ENCODE results near the gene CCDC194.
A peak's percentile ranks its signal among the peaks of the same experiment; 100 is the strongest.

Gene CCDC194

GRCh38 chr19:17393914-17394313, at the start of gene CCDC194:
Gene CCDC194 (minus strand): TSS chr19:17394196. CDS start chr19:17394158, 38 bp downstream.
- no peak for TF ChIP-seq ZNF274 (IDR thresholded peaks at IDR 0.05; ENCODE audit: low read depth, low read length)
- H3K4me3 ChIP-seq (ENCODE audit: low read length) = no peak within 1 kb of the TSS

- H3K4me3 ChIP-seq (ENCODE audit: low read length) = no peak overlapping the region
These were observed 47.4 kb upstream of the CCDC194 start for GRCh38 chr19:17441241-17442021.

DNA sequence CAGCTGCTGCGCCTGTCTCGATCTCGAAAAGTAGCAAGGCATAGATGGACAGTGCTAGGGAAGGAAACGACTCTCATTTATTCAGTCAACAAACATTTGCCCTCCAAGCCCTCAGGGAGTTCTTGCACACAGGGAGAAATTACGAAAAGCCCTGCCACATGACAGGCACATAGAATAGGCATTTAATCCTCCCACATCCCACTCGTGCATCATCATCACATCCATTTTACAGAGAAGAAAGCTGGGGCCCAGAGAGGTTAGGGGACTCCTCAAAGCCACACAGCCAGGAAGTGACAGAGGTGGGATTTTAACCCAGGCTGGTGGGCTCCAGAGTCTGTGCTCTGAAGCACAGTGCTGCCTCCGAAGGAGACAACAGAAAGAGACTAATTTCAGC, 42.9 kb upstream of the CCDC194 start:
- H3K4me3 ChIP-seq (ENCODE audit: low read length) = no peak overlapping the region
- no peak for TF ChIP-seq ZNF274 (IDR thresholded peaks at IDR 0.05; ENCODE audit: low read depth, low read length)

More at GRCh38 chr19:17441241-17442021, 47.4 kb upstream of the CCDC194 start:
- no peak for TF ChIP-seq ZNF274 (IDR thresholded peaks at IDR 0.05; ENCODE audit: low read depth, low read length)

DNA sequence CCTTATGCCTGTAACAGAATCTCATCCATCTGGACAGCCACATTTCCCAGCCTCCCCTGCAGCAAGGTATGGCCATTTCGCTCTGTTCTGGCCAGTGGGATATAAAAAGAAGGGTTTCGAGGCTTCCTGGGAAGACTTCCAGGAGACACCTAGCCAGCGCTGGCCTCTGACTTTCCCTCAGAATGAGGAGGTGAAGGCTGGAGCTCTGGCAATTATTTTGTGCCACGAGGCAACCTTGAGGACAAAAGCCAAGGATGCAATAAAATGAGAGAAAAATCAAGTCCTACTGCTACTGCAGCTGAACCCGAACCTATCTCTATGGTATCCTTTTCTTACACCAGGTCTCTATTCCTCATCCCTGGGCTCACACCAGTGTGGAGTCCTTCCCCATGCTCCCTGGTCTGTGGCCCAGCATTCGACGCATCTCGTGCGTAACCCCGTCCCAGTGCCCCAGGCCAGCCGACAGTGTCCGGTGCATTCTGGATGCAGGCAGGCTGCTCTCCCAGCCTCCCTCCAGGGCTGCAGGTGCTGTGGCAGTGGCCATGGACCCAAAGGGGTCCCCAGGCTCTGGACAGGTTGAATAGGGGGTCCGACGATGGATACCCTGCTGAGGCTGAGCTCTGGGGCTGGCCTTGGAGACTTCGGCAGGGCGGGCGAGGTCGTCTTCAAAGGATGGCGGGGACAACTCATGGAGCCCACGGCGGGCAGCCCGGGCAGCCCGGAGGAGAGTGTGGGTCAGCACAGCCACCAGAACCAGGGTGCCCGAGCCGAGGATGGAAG, 42.3 kb upstream of the CCDC194 start:
- TF ChIP-seq ZNF274 (IDR thresholded peaks at IDR 0.05; ENCODE audit: low read depth, low read length) = no peak
- H3K4me3 ChIP-seq (ENCODE audit: low read length) = no peak overlapping the region

DNA sequence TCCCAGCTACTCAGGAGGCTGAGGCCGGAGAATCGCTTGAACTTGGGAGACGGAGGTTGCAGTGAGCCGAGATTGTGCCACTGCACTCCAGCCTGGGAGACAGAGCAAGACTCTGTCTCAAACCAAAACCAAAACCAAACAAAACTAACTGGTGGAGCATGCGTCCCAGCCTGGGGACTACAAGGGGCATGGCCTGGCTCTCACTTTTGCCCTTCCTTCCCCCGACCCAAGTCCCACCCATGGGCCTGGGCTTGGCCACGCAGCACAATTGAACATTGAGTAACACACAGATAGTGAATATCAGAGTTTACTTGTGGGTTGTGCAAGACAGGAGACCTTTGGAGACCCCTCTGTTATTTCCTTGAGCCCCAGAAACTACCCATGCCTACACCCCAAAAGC, 41.2 kb upstream of the CCDC194 start:
- no peak overlapping the region for H3K4me3 ChIP-seq (ENCODE audit: low read length)
- no peak for TF ChIP-seq ZNF274 (IDR thresholded peaks at IDR 0.05; ENCODE audit: low read depth, low read length)

GRCh38 chr19:17431417-17431816, 37.4 kb upstream of the CCDC194 start:
- no peak for TF ChIP-seq ZNF274 (IDR thresholded peaks at IDR 0.05; ENCODE audit: low read depth, low read length)
- no peak overlapping the region for H3K4me3 ChIP-seq (ENCODE audit: low read length)

GRCh38 chr19:17429641-17430113, 35.7 kb upstream of the CCDC194 start:
- no peak for TF ChIP-seq ZNF274 (IDR thresholded peaks at IDR 0.05; ENCODE audit: low read depth, low read length)
- no peak overlapping the region for H3K4me3 ChIP-seq (ENCODE audit: low read length)

DNA sequence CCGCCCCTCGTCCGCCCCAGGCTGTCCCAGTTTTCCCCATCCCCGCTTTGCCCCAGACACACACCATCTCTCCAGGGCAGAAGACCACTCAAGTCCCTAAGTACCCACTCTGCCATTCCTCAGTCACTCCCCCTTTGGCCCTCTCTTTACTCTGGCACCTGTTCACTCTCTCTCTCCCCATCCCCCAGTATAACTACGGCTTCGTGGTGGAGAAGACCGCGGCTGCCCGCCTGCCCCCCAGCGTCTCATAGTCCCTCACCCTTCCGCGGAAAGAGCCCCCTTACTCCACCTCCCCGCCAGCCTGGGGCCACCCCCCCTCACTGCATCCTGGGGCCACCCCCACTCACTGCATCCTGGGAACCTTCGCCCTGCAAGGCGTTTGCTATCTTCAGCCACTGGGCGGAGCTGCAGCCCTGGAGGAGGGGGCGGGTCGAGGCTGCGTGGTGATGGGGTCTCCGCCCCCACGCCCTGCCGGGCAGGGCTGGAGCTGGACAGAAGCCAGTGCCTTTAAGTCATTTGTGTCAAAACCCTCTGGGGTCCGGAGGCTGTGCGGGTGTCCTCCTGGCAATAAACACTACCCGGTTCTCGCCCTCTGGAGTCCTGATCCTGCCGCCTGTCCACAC, 30.9 kb upstream of the CCDC194 start:
- TF ChIP-seq ZNF274 (IDR thresholded peaks at IDR 0.05; ENCODE audit: low read depth, low read length) = no peak
- no peak overlapping the region for H3K4me3 ChIP-seq (ENCODE audit: low read length)

DNA sequence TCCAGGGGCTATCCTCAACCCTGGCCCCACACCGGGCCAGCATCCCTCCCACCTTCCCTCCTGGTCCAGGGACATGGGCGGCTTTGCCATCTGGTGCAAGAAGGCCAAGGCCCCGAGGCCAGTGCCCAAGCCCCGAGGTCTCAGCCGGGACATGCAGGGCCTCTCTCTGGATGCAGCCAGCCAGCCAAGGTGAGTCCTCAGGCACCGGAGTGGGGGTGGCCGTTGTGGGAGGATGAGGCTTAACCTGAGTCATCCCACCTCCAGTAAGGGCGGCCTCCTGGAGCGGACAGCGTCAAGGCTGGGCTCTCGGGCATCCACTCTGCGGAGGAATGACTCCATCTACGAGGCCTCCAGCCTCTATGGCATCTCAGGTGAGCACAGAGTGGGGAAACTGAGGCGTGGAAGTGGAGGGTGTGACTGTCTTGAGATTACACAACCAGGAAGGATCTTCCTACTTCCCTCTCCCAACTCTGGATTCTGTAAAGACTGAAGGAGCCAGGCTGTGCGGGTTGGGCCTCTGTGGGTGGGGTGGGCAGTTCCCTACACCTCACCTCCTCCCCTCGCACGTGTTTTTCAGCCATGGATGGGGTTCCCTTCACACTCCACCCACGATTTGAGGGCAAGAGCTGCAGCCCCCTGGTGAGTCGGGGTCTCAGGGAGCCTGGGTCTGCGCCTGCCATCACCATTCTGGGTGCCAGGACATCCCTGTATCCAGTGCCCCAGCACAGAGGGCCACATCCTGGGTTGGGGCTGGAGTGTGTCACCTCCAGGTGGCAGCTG, 29.6 kb upstream of the CCDC194 start:
- no peak overlapping the region for H3K4me3 ChIP-seq (ENCODE audit: low read length)
- TF ChIP-seq ZNF274 (IDR thresholded peaks at IDR 0.05; ENCODE audit: low read depth, low read length) = no peak

DNA sequence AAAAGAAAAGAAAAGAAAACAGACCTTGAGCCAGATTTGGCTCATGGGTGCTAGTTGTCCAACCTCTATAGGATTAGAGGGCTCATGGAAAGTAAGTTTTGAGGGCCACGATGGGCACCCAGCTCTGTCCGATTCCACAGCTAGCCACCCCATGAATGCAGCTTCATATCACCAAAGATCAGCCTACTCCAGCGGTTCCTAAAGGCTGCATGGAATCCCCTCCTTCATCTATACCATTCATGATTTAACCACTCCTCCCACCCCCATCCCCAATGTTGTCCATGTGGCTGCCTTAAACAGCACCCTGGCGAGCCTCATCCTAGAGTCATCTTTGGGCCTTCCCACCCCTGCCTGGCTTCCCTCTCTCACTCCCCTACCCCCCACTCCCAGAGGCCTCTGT, 27.9 kb upstream of the CCDC194 start:
- TF ChIP-seq ZNF274 (IDR thresholded peaks at IDR 0.05; ENCODE audit: low read depth, low read length) = no peak
- no peak overlapping the region for H3K4me3 ChIP-seq (ENCODE audit: low read length)

- peak overlapping the region; percentile 62 for H3K4me3 ChIP-seq (ENCODE audit: low read length)
- no peak for TF ChIP-seq ZNF274 (IDR thresholded peaks at IDR 0.05; ENCODE audit: low read depth, low read length)
These were observed 26.5 kb upstream of the CCDC194 start for GRCh38 chr19:17420475-17420924.

- H3K4me3 ChIP-seq (ENCODE audit: low read length) = peak within 1 kb of the TSS; percentile 75
- TF ChIP-seq ZNF274 (IDR thresholded peaks at IDR 0.05; ENCODE audit: low read depth, low read length) = no peak
These were observed 25.9 kb upstream of the CCDC194 start, which contains the start of gene MVB12A for GRCh38 chr19:17419621-17420474. Gene MVB12A (plus strand): TSS chr19:17420047. CDS start chr19:17420136, 89 bp downstream.

DNA sequence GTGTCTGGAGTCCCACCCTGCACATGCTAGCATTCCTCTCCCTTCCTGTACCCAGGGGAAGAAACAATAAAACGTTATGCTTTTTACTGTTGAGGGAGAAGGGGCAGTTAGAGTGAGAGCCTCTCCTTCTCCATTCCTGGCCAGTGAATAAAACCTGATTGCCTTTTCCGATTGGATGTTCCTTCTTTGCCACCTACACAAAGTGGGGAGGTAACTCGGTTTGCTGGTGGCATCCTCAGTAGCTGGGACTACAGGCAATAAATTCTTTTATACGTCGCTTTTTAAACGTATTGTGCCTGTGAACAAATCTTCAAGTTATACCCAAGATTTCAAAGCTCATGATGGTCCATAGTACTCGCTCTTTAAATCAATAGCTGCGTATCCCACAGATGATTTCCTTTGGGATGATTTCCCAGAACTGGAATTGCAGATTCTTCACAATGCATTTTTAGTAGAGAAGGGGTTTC, 25.2 kb upstream of the CCDC194 start:
- H3K4me3 ChIP-seq (ENCODE audit: low read length) = peak overlapping the region; percentile 75
- no peak for TF ChIP-seq ZNF274 (IDR thresholded peaks at IDR 0.05; ENCODE audit: low read depth, low read length)

Data from GM08714 (cell line).